Measurements from ENCODE around the gene COL19A1.

DNA sequence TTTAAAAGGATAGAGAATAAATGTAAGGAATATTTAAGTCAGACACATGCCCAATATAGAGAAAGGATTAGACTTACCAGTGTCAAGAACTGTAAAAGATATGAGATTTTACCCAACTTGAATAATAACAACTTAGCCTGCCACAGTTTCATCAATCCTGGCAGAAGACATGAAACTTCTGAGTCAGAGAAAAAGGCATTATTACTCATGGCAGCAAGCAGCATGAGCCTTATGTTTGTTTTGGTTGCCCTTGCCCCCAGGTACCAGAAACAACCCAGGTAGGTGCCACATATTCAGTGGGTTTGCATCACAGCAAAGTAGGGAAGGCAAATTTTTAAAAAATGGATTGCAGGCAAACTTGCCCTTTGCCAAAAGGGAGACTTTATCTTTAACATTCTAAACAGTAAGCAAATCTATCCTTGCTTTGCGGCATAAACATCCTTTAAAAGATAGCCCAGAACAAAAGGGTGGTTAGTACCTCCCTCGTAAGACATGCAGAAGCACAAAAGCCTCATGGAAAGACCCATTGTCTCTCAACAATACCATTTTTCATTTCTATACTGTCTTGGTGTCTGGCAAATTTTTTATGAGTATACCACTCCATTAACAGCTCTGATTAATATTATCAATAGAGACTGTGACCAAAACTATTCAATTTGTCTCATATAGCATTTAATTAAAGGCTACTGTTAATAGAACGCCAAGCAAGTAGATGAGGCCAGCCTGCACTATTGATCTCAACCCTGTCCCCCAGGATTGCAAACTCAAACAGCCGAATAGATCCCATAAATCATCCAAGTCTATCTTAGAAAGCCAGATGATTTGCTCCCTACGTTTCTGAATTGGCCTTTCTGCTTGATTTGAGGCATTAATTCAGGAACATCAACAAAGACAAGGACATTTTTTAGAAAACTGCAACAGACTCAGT, 185.1 kb downstream of the COL19A1 start:
- TF ChIP-seq, protein P1, sequence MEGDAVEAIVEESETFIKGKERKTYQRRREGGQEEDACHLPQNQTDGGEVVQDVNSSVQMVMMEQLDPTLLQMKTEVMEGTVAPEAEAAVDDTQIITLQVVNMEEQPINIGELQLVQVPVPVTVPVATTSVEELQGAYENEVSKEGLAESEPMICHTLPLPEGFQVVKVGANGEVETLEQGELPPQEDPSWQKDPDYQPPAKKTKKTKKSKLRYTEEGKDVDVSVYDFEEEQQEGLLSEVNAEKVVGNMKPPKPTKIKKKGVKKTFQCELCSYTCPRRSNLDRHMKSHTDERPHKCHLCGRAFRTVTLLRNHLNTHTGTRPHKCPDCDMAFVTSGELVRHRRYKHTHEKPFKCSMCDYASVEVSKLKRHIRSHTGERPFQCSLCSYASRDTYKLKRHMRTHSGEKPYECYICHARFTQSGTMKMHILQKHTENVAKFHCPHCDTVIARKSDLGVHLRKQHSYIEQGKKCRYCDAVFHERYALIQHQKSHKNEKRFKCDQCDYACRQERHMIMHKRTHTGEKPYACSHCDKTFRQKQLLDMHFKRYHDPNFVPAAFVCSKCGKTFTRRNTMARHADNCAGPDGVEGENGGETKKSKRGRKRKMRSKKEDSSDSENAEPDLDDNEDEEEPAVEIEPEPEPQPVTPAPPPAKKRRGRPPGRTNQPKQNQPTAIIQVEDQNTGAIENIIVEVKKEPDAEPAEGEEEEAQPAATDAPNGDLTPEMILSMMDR (IDR thresholded peaks at IDR 0.05), result no peak
- TF ChIP-seq POLR2A (IDR thresholded peaks at IDR 0.05), result no peak
